GM12878 (cell line): ENCODE data around the gene SLC9A7. TPM values are rescaled to one million over a fixed set of nuclear protein-coding genes. Genes with fewer than 3 reads are reported as not detected.
A peak's percentile ranks its signal among the peaks of the same experiment; 100 is the strongest.

Experiments used
- ATAC-seq: fragments of 200-7000 bp; cut with Tn5 transposase; 3 replicates; pipeline ENCODE4 v1.9.1; 2020; ENCODE audit warnings: mild to moderate bottlenecking, moderate library complexity
- BruUV-seq: library from RNA; stranded (reverse); fragments of 400-500 nt; replicated peaks from 2 replicates; lab custom pipeline; 2021; lab: Mats Ljungman, UMichigan
- CTCF ChIA-PET: fragments of 300-600 bp; sonication (Branson Sonifier 250); formaldehyde crosslinking; extraction: SDS; loops from one replicate; lab custom pipeline; 2021; ENCODE audit warnings: inconsistent platforms; lab: Yijun Ruan, JAX
- POLR2A ChIA-PET: fragments of 350-600 bp; formaldehyde crosslinking; extraction: SDS; loops from one replicate; lab custom pipeline; 2021; ENCODE audit warnings: inconsistent platforms; lab: Charles Lee
- RAD21 ChIA-PET: fragments of 300-600 bp; sonication (Branson Sonifier 250); formaldehyde crosslinking; loops from one replicate; lab custom pipeline; 2023; ENCODE audit warnings: antibody characterized with exemption; ENCODE audit not compliant: unreplicated experiment; lab: Charles Lee
- SMC1A ChIA-PET: fragments of 300-600 bp; sonication (Branson Sonifier 250); formaldehyde crosslinking; loops from one replicate; lab custom pipeline; 2023; ENCODE audit not compliant: unreplicated experiment, uncharacterized antibody; lab: Charles Lee
- DNase-seq: peaks from one replicate; pipeline ENCODE4 v3.0.0-alpha.2; 2011; ENCODE audit warnings: low read depth, low spot score
- FAIRE-seq: peaks from 3 replicates; lab custom pipeline; 2011; peaks lifted over from hg19 to GRCh38; lab: Jason Lieb, UNC
- H2AFZ ChIP-seq: 2 replicates; pipeline ENCODE4 v1.6.0; 2011; ENCODE audit warnings: low read depth, low read length, control low read depth; ENCODE audit not compliant: control insufficient read depth
- H3K27ac ChIP-seq: 2 replicates; pipeline ENCODE4 v1.5.1; 2011; ENCODE audit warnings: control low read depth; ENCODE audit not compliant: control insufficient read depth, insufficient read depth
- H3K27me3 ChIP-seq, 2 experiments: replicated peaks in 1 of 2; 2 replicates each; pipeline versions ENCODE4 v1.6.0 to v1.6.1; 2011; ENCODE audit warnings: low read length in 1 of 2; ENCODE audit not compliant: control insufficient read depth in 2 of 2, insufficient read depth in 2 of 2
- H3K36me3 ChIP-seq, 2 experiments: 2 replicates each; pipeline ENCODE4 v1.5.1; 2011; ENCODE audit warnings: low read length in 1 of 2; ENCODE audit not compliant: control insufficient read depth in 2 of 2, insufficient read depth in 2 of 2
- H3K4me1 ChIP-seq: 2 replicates; pipeline ENCODE4 v1.6.1; 2011; ENCODE audit warnings: mild to moderate bottlenecking, low read length, moderate library complexity, mixed read lengths; ENCODE audit not compliant: control insufficient read depth, insufficient read depth
- H3K4me2 ChIP-seq: 2 replicates; pipeline ENCODE4 v1.6.0; 2011; ENCODE audit warnings: control low read depth; ENCODE audit not compliant: control insufficient read depth, insufficient read depth
- H3K4me3 ChIP-seq: fragments of 200-600 bp; sonication (generic); 2 replicates; pipeline ENCODE4 v1.5.1; 2016
- H3K79me2 ChIP-seq: 2 replicates; pipeline ENCODE4 v1.6.0; 2011; ENCODE audit warnings: low read length; ENCODE audit not compliant: control insufficient read depth, insufficient read depth
- H3K9ac ChIP-seq: 2 replicates; pipeline ENCODE4 v1.8.0; 2011; ENCODE audit warnings: low read length, control low read depth, mixed read lengths; ENCODE audit not compliant: control insufficient read depth, insufficient read depth
- H3K9me3 ChIP-seq: replicated peaks from 3 replicates; pipeline ENCODE4 v1.5.1; 2011; ENCODE audit warnings: mild to moderate bottlenecking, low read length; ENCODE audit not compliant: control insufficient read depth, insufficient read depth
- H4K20me1 ChIP-seq: 2 replicates; pipeline ENCODE4 v1.6.0; 2011; ENCODE audit not compliant: control insufficient read depth, insufficient read depth
- BCLAF1 ChIP-seq: fragments of 450-650 bp; IDR thresholded peaks from 2 replicates; pipeline ENCODE4 v1.6.1; 2017; ENCODE audit warnings: antibody characterized with exemption, mild to moderate bottlenecking, moderate library complexity
- BRCA1 ChIP-seq: IDR thresholded peaks from 2 replicates; pipeline ENCODE4 v1.6.1; 2011; ENCODE audit warnings: low read depth, low read length, improper control_type of control experiment
- CBX3 ChIP-seq: fragments of 200-600 bp; sonication (generic); IDR thresholded peaks from 2 replicates; pipeline ENCODE4 v1.6.1; 2016; ENCODE audit warnings: low read depth, borderline replicate concordance
- CTCF ChIP-seq, 3 experiments: IDR thresholded peaks in 2 of 3; conservative IDR thresholded peaks in 1 of 3; 2 replicates each; pipeline ENCODE4 v1.5.1; 2011; ENCODE audit warnings: low read depth in 3 of 3, low read length in 3 of 3, mild to moderate bottlenecking in 3 of 3, control low read depth in 2 of 3, moderate library complexity in 2 of 3, inconsistent platforms in 1 of 3, mixed read lengths in 1 of 3; ENCODE audit not compliant: control insufficient read depth in 2 of 3, insufficient read depth in 1 of 3; ENCODE audit errors: extremely low read depth in 1 of 3
- EED ChIP-seq: sonication (generic); IDR thresholded peaks from 2 replicates; pipeline ENCODE4 v1.6.1; 2016; ENCODE audit warnings: antibody characterized with exemption, low read depth
- MXI1 ChIP-seq: fragments of 150-350 bp; IDR thresholded peaks from 2 replicates; pipeline ENCODE4 v1.6.1; 2011; ENCODE audit warnings: low read depth, mild to moderate bottlenecking, inconsistent platforms, low read length, improper control_type of control experiment
- RAD21 ChIP-seq: IDR thresholded peaks from 2 replicates; pipeline ENCODE4 v1.6.1; 2011; ENCODE audit warnings: mild to moderate bottlenecking, low read depth, low read length, moderate library complexity; ENCODE audit not compliant: insufficient read depth
- SIX5 ChIP-seq: IDR thresholded peaks from 2 replicates; pipeline ENCODE4 v1.6.1; 2011; ENCODE audit warnings: mild to moderate bottlenecking, low read depth, low read length, moderate library complexity; ENCODE audit not compliant: severe bottlenecking
- SMARCA5 ChIP-seq: fragments of 450-650 bp; IDR thresholded peaks from 2 replicates; pipeline ENCODE4 v1.6.1; 2017; ENCODE audit warnings: mild to moderate bottlenecking
- SMC3 ChIP-seq: IDR thresholded peaks from 2 replicates; pipeline ENCODE4 v1.6.1; 2011; ENCODE audit warnings: low read length, improper control_type of control experiment, borderline replicate concordance
- ZNF207 ChIP-seq: fragments of 450-650 bp; IDR thresholded peaks from 2 replicates; pipeline ENCODE4 v1.6.1; 2014; ENCODE audit warnings: antibody characterized with exemption, mild to moderate bottlenecking, borderline replicate concordance
- ZNF384 ChIP-seq: IDR thresholded peaks from 2 replicates; pipeline ENCODE4 v1.6.1; 2012; ENCODE audit warnings: low read depth, mild to moderate bottlenecking, low read length, improper control_type of control experiment, borderline replicate concordance
- WGBS: methylation state at CpG from one replicate; pipeline ENCODE4 v1.1.6; 2016; ENCODE audit warnings: low lambda C conversion rate; ENCODE audit not compliant: insufficient replicate concordance, insufficient coverage; ENCODE audit errors: missing lambda C conversion rate; 5-methylcytosine and 5-hydroxymethylcytosine counted together
- in situ Hi-C: fragments of 300-500 bp; cut with MboI; formaldehyde crosslinking; loops from 9 replicates; pipeline ENCODE4 v1.14.3; 2018; ENCODE audit warnings: mixed read lengths
- intact Hi-C: fragments of 100-400 bp; cut with micrococcal nuclease; formaldehyde crosslinking; loops from one replicate; pipeline ENCODE4 v1.14.2; 2022; ENCODE audit not compliant: unreplicated experiment
- polyA plus RNA-seq, 11 experiments: library from polyadenylated mRNA; depleted of rRNA in 4 of 11; unstranded in 6 of 11; stranded (reverse) in 5 of 11; fragments of >200 nt; fragmentation: Nextera tagmentation in 4 of 11; fragmentation: Illumina TruSeq in 1 of 11; extraction: Ambion mirVana in 4 of 11; extraction: Trizol in 1 of 11; gene quantifications; 1 replicate in 1 of 11; 2 replicates in 10 of 11; pipeline versions ENCODE4 v1.2.1 to v1.2.3, GENCODE V29; 2011 to 2016; ENCODE audit warnings: inconsistent platforms in 2 of 11, missing spikeins in 2 of 11, low read depth in 1 of 11
- total RNA-seq, 4 experiments: library from RNA; depleted of rRNA in 3 of 4; stranded (reverse); fragments of >200 nt in 3 of 4; fragmentation: Illumina TruSeq in 1 of 4; extraction: Trizol in 1 of 4; gene quantifications; 2 replicates each; pipeline versions ENCODE4 v1.2.1 to v1.2.3, GENCODE V29; 2013 to 2021

SLC9A7 gene
- total and polyA plus RNA-seq, 10 of the 15 experiments (the other 5 are each of a cell fraction or from before 2014, with no cell fraction given), result 5.0 to 62.8 (median 30.5) TPM

GRCh38 chrX:46653482-46653881, 105.4 kb downstream of the SLC9A7 start:
- ChIA-PET SMC1A (interaction anchor here (0.6 to 3.6 kb wide), 22 partner anchors 8 to 143 kb away, joined by 3 to 36 read pairs (median 4); no protein-coding TSS in a partner anchor), POLR2A (interaction anchor here (0.6 to 0.7 kb wide), 3 partner anchors 9 to 143 kb away, joined by 3 to 4 read pairs (median 4); no protein-coding TSS in a partner anchor), RAD21 (interaction anchor here (0.8 to 2.9 kb wide), 15 partner anchors 16 to 143 kb away, joined by 3 to 22 read pairs (median 4); no protein-coding TSS in a partner anchor), CTCF (interaction anchor here (0.6 to 4.0 kb wide), 22 partner anchors 9 to 377 kb away, joined by 3 to 45 read pairs (median 4); no protein-coding TSS in a partner anchor)
- intact Hi-C loops (loop anchor here (1.0 to 5.0 kb wide), 2 partner anchors 34 to 143 kb away; no protein-coding TSS in a partner anchor), in situ Hi-C loops (loop anchor here (5.0 kb wide), 1 partner anchor 139 kb away; no protein-coding TSS in a partner anchor)
- BruUV-seq, result no TSS peak
- WGBS, result 66% methylated on average over 6 of the region's 6 CpGs
- Histone ChIP-seq H3K27ac (peak overlapping the region; percentile 62), H3K9ac (no peak overlapping the region), H3K4me2 (no peak overlapping the region), H3K9me3 (no peaks in the 10 kb centered on the region), H3K36me3 (peaks cover 2% of the 10 kb centered on the region in 2 experiments; a peak in 1 of 4 replicates), H2AFZ (no peak overlapping the region), H3K4me1 (peaks cover 16% of the 10 kb centered on the region), H4K20me1 (no peaks in the 10 kb centered on the region), H3K27me3 (no peaks in the 10 kb centered on the region), H3K4me3 (no peak overlapping the region), H3K79me2 (no peaks in the 10 kb centered on the region; the same call in none of the 2 replicates)
- DNase-seq (no peak), ATAC-seq (peak; percentile 67), FAIRE-seq (no peak)
- no peak for TF ChIP-seq SMARCA5
- peak; percentile 51 for TF ChIP-seq SMC3
- peak; percentile 55 for TF ChIP-seq RAD21
- TF ChIP-seq ZNF207, result no peak
- no peak for TF ChIP-seq BCLAF1
- no peak for TF ChIP-seq CBX3
- no peak for TF ChIP-seq BRCA1
- TF ChIP-seq ZNF384, result no peak
- TF ChIP-seq CTCF (IDR thresholded peaks at IDR 0.05 in 2 of 3, conservative IDR thresholded peaks at IDR 0.05 in 1 of 3; ENCODE audit: control insufficient read depth in 2 of 3, extremely low read depth in 1 of 3, insufficient read depth in 1 of 3, low read depth in 3 of 3, low read length in 3 of 3), result peak; percentile 46 to 52 (median 48); a peak in 5 of 6 replicates
- no peak for TF ChIP-seq MXI1
- TF ChIP-seq SIX5, result no peak
- TF ChIP-seq EED, result no peak
